Temporal lobe (tissue), 1 donor: ENCODE data around the gene DNHD1. TPM values are rescaled to one million over a fixed set of nuclear protein-coding genes. Genes with fewer than 3 reads are reported as not detected.

Source experiments
- total RNA-seq: library from RNA; depleted of rRNA; stranded (reverse); fragments of >200 nt; gene quantifications from one replicate; pipeline ENCODE4 v1.2.3, GENCODE V29; 2014

DNHD1 gene
- total RNA-seq, 1 donor from 2014 or later: 3.0 TPM

Other genes starting within 250 kb of the DNHD1 start
- 6.1 TPM for gene CCKBR, start 237.4 kb upstream of the DNHD1 start, total RNA-seq
- gene CAVIN3, start 176.8 kb upstream of the DNHD1 start, total RNA-seq: 2.7 TPM
- gene SMPD1, start 106.8 kb upstream of the DNHD1 start, total RNA-seq: 12.8 TPM
- 202 TPM for gene APBB1, start 78.2 kb upstream of the DNHD1 start, total RNA-seq
- gene HPX, start 56.3 kb upstream of the DNHD1 start, total RNA-seq: 1.5 TPM
- gene TRIM3, start 23.3 kb upstream of the DNHD1 start, total RNA-seq: 38.8 TPM
- 23.4 TPM for gene ARFIP2, start 15.9 kb upstream of the DNHD1 start, total RNA-seq
- 17.5 TPM for gene TIMM10B, start 15.8 kb upstream of the DNHD1 start, total RNA-seq
- gene RRP8, start 106.3 kb downstream of the DNHD1 start, total RNA-seq: 9.8 TPM
- 42.5 TPM for gene ILK, start 106.5 kb downstream of the DNHD1 start, total RNA-seq
- 14.0 TPM for gene TAF10, start 114.9 kb downstream of the DNHD1 start, total RNA-seq
- 9.3 TPM for gene TPP1, start 122.1 kb downstream of the DNHD1 start, total RNA-seq
- gene DCHS1, start 158.5 kb downstream of the DNHD1 start, total RNA-seq: 58.5 TPM
- gene MRPL17, start 186.1 kb downstream of the DNHD1 start, total RNA-seq: 13.0 TPM